ENCODE measurements around the gene MYBPHL.

MYBPHL gene

GRCh38 chr1:109243221-109243620 lies 63.6 kb downstream of the MYBPHL start (continued):
- TF ChIP-seq ZFHX2 (tag by site-specific recombination; conservative IDR thresholded peaks at IDR 0.05), result no peak
- no peak for TF ChIP-seq ZNF404 (tag by site-specific recombination; IDR thresholded peaks at IDR 0.05)
- no peak for TF ChIP-seq ZSCAN4 (tag by site-specific recombination; IDR thresholded peaks at IDR 0.05)
- TF ChIP-seq ZNF785 (tag by site-specific recombination; IDR thresholded peaks at IDR 0.05), result no peak
- TF ChIP-seq ZNF169 (tag by site-specific recombination; IDR thresholded peaks at IDR 0.05), result no peak
- no peak for TF ChIP-seq ZNF776 (tag by site-specific recombination; IDR thresholded peaks at IDR 0.05; ENCODE audit: borderline replicate concordance)
- TF ChIP-seq ZBTB1 (tag by site-specific recombination; IDR thresholded peaks at IDR 0.05), result no peak
- TF ChIP-seq ZNF707 (tag by site-specific recombination; IDR thresholded peaks at IDR 0.05), result no peak
- TF ChIP-seq ZNF157 (tag by site-specific recombination; IDR thresholded peaks at IDR 0.05), result no peak
- TF ChIP-seq ZNF311 (tag by site-specific recombination; IDR thresholded peaks at IDR 0.05; ENCODE audit: borderline replicate concordance), result no peak

- CTCF ChIA-PET, result no interaction called here
- POLR2A ChIA-PET, result no interaction called here
- Histone ChIP-seq H3K9me3 (ENCODE audit: control insufficient read depth, insufficient read depth, low read depth, low read length) (no peaks in the 10 kb centered on the region), H3K4me1 (ENCODE audit: control insufficient read depth, insufficient read depth, low read length) (no peaks in the 10 kb centered on the region), H3K4me3 (ENCODE audit: low read depth, low read length) (no peak overlapping the region), H3K36me3 (ENCODE audit: control insufficient read depth in 2 of 2, insufficient read depth in 1 of 2, low read length in 2 of 2) (peaks cover 0 to 28% of the 10 kb centered on the region in 2 experiments; a peak in 1 of 3 replicates), H3K27ac (ENCODE audit: extremely low read depth, low read depth, low read length) (no peak overlapping the region)
- TF ChIP-seq ZNF600 (tag by site-specific recombination; IDR thresholded peaks at IDR 0.05) (peak; percentile 25; the same call in 1 of the 2 replicates), ZFP41 (tag by site-specific recombination; IDR thresholded peaks at IDR 0.05; ENCODE audit: borderline replicate concordance) (no peak)
These were observed 64.4 kb downstream of the MYBPHL start for GRCh38 chr1:109242387-109242786.

All from HEK293 (cell line).